Pancreas (tissue), 10 donors: ENCODE measurements around the gene HLA-DQA1. TPM values are rescaled to one million over a fixed set of nuclear protein-coding genes. Genes with fewer than 3 reads are reported as not detected.
A peak's percentile ranks its signal among the peaks of the same experiment; 100 is the strongest.

Experiments used
- ATAC-seq, 4 donors: fragments of 200-7000 bp; cut with Tn5 transposase; one replicate each; pipeline versions ENCODE4 v1.8.0 to v1.9.1; 2020; ENCODE audit warnings: mild to moderate bottlenecking in 4 of 4, moderate library complexity in 4 of 4
- DNase-seq, 6 donors: peaks; one replicate each; pipeline ENCODE4 v3.0.0-alpha.2; 2020
- FAIRE-seq: peaks from 2 replicates; lab custom pipeline; 2012; peaks lifted over from hg19 to GRCh38; lab: Jason Lieb, UNC
- H3K27ac ChIP-seq, 4 donors: fragments of 200-600 bp; sonication (generic); 1 replicate in 3 of 4; 2 replicates in 1 of 4; pipeline versions ENCODE4 v1.5.0 to v1.8.0; 2020
- H3K27me3 ChIP-seq, 4 donors: fragments of 200-600 bp; one replicate each; pipeline ENCODE4 v1.8.0; 2021
- H3K36me3 ChIP-seq, 3 donors: fragments of 200-600 bp; sonication (generic) in 1 of 3; one replicate each; pipeline versions ENCODE4 v1.5.0 to v1.8.0; 2020 to 2021
- H3K4me1 ChIP-seq, 3 donors: fragments of 200-600 bp; one replicate each; pipeline ENCODE4 v1.8.0; 2021
- H3K4me3 ChIP-seq, 4 donors: fragments of 200-600 bp; sonication (generic) in 2 of 4; one replicate each; pipeline versions ENCODE4 v1.5.0 to v1.8.0; 2020 to 2021
- H3K9me3 ChIP-seq, 4 donors: fragments of 200-600 bp; one replicate each; pipeline ENCODE4 v1.8.0; 2021
- CTCF ChIP-seq, 4 donors: fragments of 200-600 bp; sonication (generic) in 3 of 4; IDR thresholded peaks; one replicate each; pipeline versions ENCODE4 v1.5.0 to v1.8.0; 2021; ENCODE audit warnings: antibody characterized with exemption in 4 of 4
- WGBS, 2 donors: extraction: QIAGEN DNeasy Blood & Tissue Kit; methylation state at CpG; one replicate each; pipeline ENCODE4 v1.1.7; 2013; 5-methylcytosine and 5-hydroxymethylcytosine counted together
- intact Hi-C, 3 donors: fragments of 100-400 bp; cut with DNase I; formaldehyde crosslinking; loops; one replicate each; pipeline versions ENCODE4 v1.11.1 to v1.14.2; 2022
- polyA plus RNA-seq, 2 donors: library from polyadenylated mRNA; stranded (reverse); fragments of 200-250 nt; gene quantifications; one replicate each; pipeline ENCODE4 v1.2.3, GENCODE V29; 2013
- total RNA-seq, 6 donors: library from RNA; stranded (reverse); fragmentation: NEBNext Ultra II Directional in 4 of 6; extraction: Animal tissue kit (Norgen Biotek cat#: 25700) in 4 of 6; gene quantifications; one replicate each; pipeline versions ENCODE4 v1.2.1 to v1.2.4, GENCODE V29; 2021 to 2023
- donor health status: healthy with polysubstance abuse.
- donor health status: DM: no; HTN: no; CAD: no; lungs with moderate emphysema.
- donor health status: DM: no; HTN: no; CAD: no.
- donor health status: control.
- donor health status: control.
- donor health status: Bipolar disorder and iron deficiency.
- donor health status: DM: yes; HTN: yes; CAD: no.
- donor health status: DM: no; HTN: no; CAD: no.
- donor health status: DM: no; HTN: no; CAD: no.
- donor health status: DM: yes; HTN: yes; CAD: no.

HLA-DQA1 gene
- total and polyA plus RNA-seq, 8 donors = 1.1 to 66.1 (median 3.5) TPM

- no peak overlapping the region for H3K27ac ChIP-seq
- H3K4me3 ChIP-seq = no peak overlapping the region
- intact Hi-C loops = no loop called here
- H3K9me3 ChIP-seq = no peaks in the 10 kb centered on the region
- 0 to 28% methylated on average over 1 of the region's 1 CpG for WGBS, 2 donors
- no peaks in the 10 kb centered on the region for H3K27me3 ChIP-seq
- DNase-seq = peak in 2 of 6 donors; percentile 3 to 24
- ATAC-seq = peak in 3 of 4 donors; percentile 85 to 92 (median 92)
- H3K4me1 ChIP-seq = no peaks in the 10 kb centered on the region
- no peaks in the 10 kb centered on the region for H3K36me3 ChIP-seq
- peak in 2 of 4 donors; percentile 25 to 48 for TF ChIP-seq CTCF (IDR thresholded peaks at IDR 0.05)
- FAIRE-seq = peak; percentile 26
Observed at GRCh38 chr6:32622545-32623401, 14.4 kb upstream of the HLA-DQA1 start.

- Histone ChIP-seq H3K36me3 (no peaks in the 10 kb centered on the region), H3K27me3 (no peaks in the 10 kb centered on the region), H3K4me1 (no peaks in the 10 kb centered on the region), H3K4me3 (no peak overlapping the region), H3K27ac (no peak overlapping the region), H3K9me3 (no peaks in the 10 kb centered on the region)
- no peak for FAIRE-seq
- no peak for TF ChIP-seq CTCF (IDR thresholded peaks at IDR 0.05)
- intact Hi-C loops = no loop called here
- peak in 2 of 4 donors; percentile 28 to 39 for ATAC-seq
- DNase-seq = no peak
Observed at GRCh38 chr6:32623693-32624092, 13.5 kb upstream of the HLA-DQA1 start.

- Histone ChIP-seq H3K27me3 (no peaks in the 10 kb centered on the region), H3K4me3 (no peak overlapping the region), H3K4me1 (no peaks in the 10 kb centered on the region), H3K9me3 (no peaks in the 10 kb centered on the region), H3K36me3 (no peaks in the 10 kb centered on the region), H3K27ac (no peak overlapping the region)
- intact Hi-C loops = no loop called here
- FAIRE-seq (no peak), ATAC-seq (no peak), DNase-seq (no peak)
- no peak for TF ChIP-seq CTCF (IDR thresholded peaks at IDR 0.05)
- WGBS, 2 donors = 0% methylated on average over 1 of the region's 3 CpGs
Observed at GRCh38 chr6:32624565-32624964, 12.6 kb upstream of the HLA-DQA1 start.

- H3K4me3 ChIP-seq = no peak overlapping the region
- no peak overlapping the region for H3K27ac ChIP-seq
- intact Hi-C loops = no loop called here
- H3K9me3 ChIP-seq = no peaks in the 10 kb centered on the region
- TF ChIP-seq CTCF (IDR thresholded peaks at IDR 0.05) = no peak
- ATAC-seq (no peak), DNase-seq (no peak), FAIRE-seq (no peak)
- no peaks in the 10 kb centered on the region for H3K36me3 ChIP-seq
- H3K4me1 ChIP-seq = no peaks in the 10 kb centered on the region
- no peaks in the 10 kb centered on the region for H3K27me3 ChIP-seq
- WGBS, 2 donors = 15 to 19% methylated on average over 5 of the region's 5 CpGs
Observed at GRCh38 chr6:32625137-32625536, 12.1 kb upstream of the HLA-DQA1 start.

- no peak for TF ChIP-seq CTCF (IDR thresholded peaks at IDR 0.05)
- FAIRE-seq (no peak), DNase-seq (no peak), ATAC-seq (no peak)
- no peaks in the 10 kb centered on the region for H3K36me3 ChIP-seq
- no peaks in the 10 kb centered on the region for H3K9me3 ChIP-seq
- WGBS, 2 donors = 0% methylated on average over 1 of the region's 3 CpGs
- no peaks in the 10 kb centered on the region for H3K4me1 ChIP-seq
- H3K27me3 ChIP-seq = no peaks in the 10 kb centered on the region
- H3K4me3 ChIP-seq = no peak overlapping the region
- no peak overlapping the region for H3K27ac ChIP-seq
- intact Hi-C loops = no loop called here
Observed at GRCh38 chr6:32627249-32627648, 10.0 kb upstream of the HLA-DQA1 start.
